HCT116 (cell line): ENCODE results near the gene EPS8. TPM values are rescaled to one million over a fixed set of nuclear protein-coding genes. Genes with fewer than 3 reads are reported as not detected.

Experiments used
- ATAC-seq: fragments of 200-7000 bp; cut with Tn5 transposase; 2 replicates; pipeline ENCODE4 v1.9.1; 2020; ENCODE audit warnings: mild to moderate bottlenecking, moderate library complexity
- BruUV-seq: library from RNA; stranded (reverse); fragments of 400-500 nt; replicated peaks from 2 replicates; lab custom pipeline; 2021; lab: Mats Ljungman, UMichigan
- CTCF ChIA-PET: fragments of 300-600 bp; sonication (Branson Sonifier 250); formaldehyde crosslinking; loops from one replicate; lab custom pipeline; 2021; ENCODE audit warnings: antibody characterized with exemption; lab: Charles Lee
- POLR2A ChIA-PET: fragments of 300-600, 350-600 bp; sonication (Branson Sonifier 250); formaldehyde crosslinking; loops from one replicate; lab custom pipeline; 2021; ENCODE audit warnings: antibody characterized with exemption; lab: Charles Lee
- RAD21 ChIA-PET, 2 experiments: fragments of 300-600 bp; sonication (Branson Sonifier 250); formaldehyde crosslinking; loops; one replicate each; lab custom pipeline; 2023; ENCODE audit warnings: low total read pairs in 2 of 2; ENCODE audit not compliant: uncharacterized antibody in 2 of 2, unreplicated experiment in 2 of 2, low non-redundant PET in 1 of 2; lab: Charles Lee
- DNase-seq: peaks from one replicate; pipeline ENCODE4 v3.0.0-alpha.2; 2010; ENCODE audit warnings: low read depth, low spot score
- H2AFZ ChIP-seq: fragments of 200-600 bp; shearing (Covaris generic), sonication (generic); 2 replicates; pipeline ENCODE4 v1.6.1; 2017; ENCODE audit warnings: low read depth, mixed run types, mixed read lengths, antibody characterized with exemption, low read length; ENCODE audit not compliant: poor library complexity, severe bottlenecking
- H3K27ac ChIP-seq: 2 replicates; pipeline ENCODE4 v1.5.1; 2012; ENCODE audit warnings: low read depth, low read length
- H3K27me3 ChIP-seq: fragments of 200-600 bp; sonication (generic); 2 replicates; pipeline ENCODE4 v1.6.1; 2016; ENCODE audit warnings: mixed run types, low read length, mixed read lengths; ENCODE audit not compliant: insufficient read depth
- H3K36me3 ChIP-seq, 2 experiments: fragments of 200-500 bp in 1 of 2; fragments of 200-600 bp in 1 of 2; sonication (Bioruptor generic) in 1 of 2; sonication (generic) in 1 of 2; 2 replicates each; pipeline versions ENCODE4 v1.5.1 to v1.6.1; 2014 to 2016; ENCODE audit warnings: low read length in 2 of 2, inconsistent platforms in 1 of 2, mixed read lengths in 1 of 2, mixed run types in 1 of 2; ENCODE audit not compliant: insufficient read depth in 2 of 2, control insufficient read depth in 1 of 2
- H3K4me1 ChIP-seq, 2 experiments: fragments of 200-600 bp in 1 of 2; sonication (generic) in 1 of 2; 2 replicates each; pipeline versions ENCODE4 v1.5.1 to v1.6.1; 2012 to 2017; ENCODE audit warnings: low read length in 2 of 2, inconsistent platforms in 1 of 2, mild to moderate bottlenecking in 1 of 2, mixed read lengths in 1 of 2, mixed run types in 1 of 2, moderate library complexity in 1 of 2; ENCODE audit not compliant: insufficient read depth in 2 of 2, control insufficient read depth in 1 of 2
- H3K4me2 ChIP-seq: fragments of 200-600 bp; sonication (generic); 2 replicates; pipeline ENCODE4 v1.6.1; 2017; ENCODE audit warnings: mixed run types, low read length, mixed read lengths
- H3K4me3 ChIP-seq, 2 experiments: fragments of 200-600 bp in 1 of 2; sonication (generic) in 1 of 2; replicated peaks in 1 of 2; 2 replicates each; pipeline ENCODE4 v1.5.1; 2011 to 2016; ENCODE audit warnings: low read length in 2 of 2, control low read depth in 1 of 2, low read depth in 1 of 2, mild to moderate bottlenecking in 1 of 2, mixed read lengths in 1 of 2, mixed run types in 1 of 2
- H3K79me2 ChIP-seq: fragments of 200-600 bp; sonication (generic); 2 replicates; pipeline ENCODE4 v1.6.1; 2017; ENCODE audit warnings: mild to moderate bottlenecking, mixed run types, low read length, moderate library complexity, mixed read lengths; ENCODE audit not compliant: insufficient read depth
- H3K9ac ChIP-seq: fragments of 200-600 bp; sonication (generic); 2 replicates; pipeline ENCODE4 v1.6.1; 2016; ENCODE audit warnings: low read length, mixed read lengths
- H3K9me2 ChIP-seq: fragments of 200-600 bp; sonication (generic), shearing (Covaris generic); 2 replicates; pipeline ENCODE4 v1.6.1; 2017; ENCODE audit warnings: mixed run types, mild to moderate bottlenecking, moderate library complexity; ENCODE audit not compliant: insufficient read depth
- H3K9me3 ChIP-seq, 2 experiments: fragments of 200-500 bp in 1 of 2; fragments of 200-600 bp in 1 of 2; sonication (Bioruptor generic) in 1 of 2; sonication (generic) in 1 of 2; 2 replicates each; pipeline ENCODE4 v1.6.1; 2014 to 2017; ENCODE audit warnings: low read length in 2 of 2, mixed read lengths in 2 of 2, inconsistent platforms in 1 of 2, low read depth in 1 of 2, mild to moderate bottlenecking in 1 of 2, mixed run types in 1 of 2, moderate library complexity in 1 of 2; ENCODE audit not compliant: control insufficient read depth in 1 of 2, insufficient read depth in 1 of 2
- H4K20me1 ChIP-seq: fragments of 200-600 bp; sonication (generic), shearing (Covaris generic); 2 replicates; pipeline ENCODE4 v1.6.1; 2017; ENCODE audit warnings: mixed run types, mild to moderate bottlenecking, moderate library complexity; ENCODE audit not compliant: insufficient read depth
- ATF3 ChIP-seq: IDR thresholded peaks from 2 replicates; pipeline ENCODE4 v1.6.1; 2012
- CEBPB ChIP-seq: IDR thresholded peaks from 2 replicates; pipeline ENCODE4 v1.6.1; 2012; ENCODE audit warnings: low read depth
- EGR1 ChIP-seq: IDR thresholded peaks from 2 replicates; pipeline ENCODE4 v1.6.1; 2012; ENCODE audit warnings: low read depth
- ELF1 ChIP-seq: IDR thresholded peaks from 2 replicates; pipeline ENCODE4 v1.6.1; 2012; ENCODE audit warnings: low read depth, borderline replicate concordance
- EZH2 ChIP-seq: fragments of 200-600 bp; sonication (generic); IDR thresholded peaks from 2 replicates; pipeline ENCODE4 v1.6.1; 2017; ENCODE audit warnings: antibody characterized with exemption, mixed run types
- FOSL1 ChIP-seq: IDR thresholded peaks from 2 replicates; pipeline ENCODE4 v1.6.1; 2012; ENCODE audit warnings: low read depth
- MAX ChIP-seq: IDR thresholded peaks from 2 replicates; pipeline ENCODE4 v1.6.1; 2012
- POLR2A ChIP-seq: IDR thresholded peaks from 2 replicates; pipeline ENCODE4 v1.7.0; 2011; ENCODE audit warnings: borderline replicate concordance; ENCODE audit not compliant: insufficient read depth, insufficient read length; ENCODE audit errors: extremely low read depth
- POLR2AphosphoS5 ChIP-seq: IDR thresholded peaks from 2 replicates; pipeline ENCODE4 v1.6.1; 2011; ENCODE audit warnings: mild to moderate bottlenecking, low read depth, low read length, moderate library complexity
- RAD21 ChIP-seq: IDR thresholded peaks from 2 replicates; pipeline ENCODE4 v1.6.1; 2012; ENCODE audit warnings: low read depth, mild to moderate bottlenecking
- REST ChIP-seq: IDR thresholded peaks from 2 replicates; pipeline ENCODE4 v1.6.1; 2012; ENCODE audit warnings: low read depth
- SIN3A ChIP-seq: IDR thresholded peaks from 2 replicates; pipeline ENCODE4 v1.6.1; 2012; ENCODE audit warnings: low read depth
- SP1 ChIP-seq: IDR thresholded peaks from 2 replicates; pipeline ENCODE4 v1.6.1; 2012; ENCODE audit warnings: low read depth
- SRF ChIP-seq: IDR thresholded peaks from 2 replicates; pipeline ENCODE4 v1.6.1; 2012; ENCODE audit warnings: low read depth
- TCF7L2 ChIP-seq: IDR thresholded peaks from 2 replicates; pipeline ENCODE4 v1.7.0; 2011; ENCODE audit warnings: borderline replicate concordance, inconsistent platforms; ENCODE audit not compliant: insufficient read depth, insufficient read length; ENCODE audit errors: extremely low read depth
- YY1 ChIP-seq: IDR thresholded peaks from 2 replicates; pipeline ENCODE4 v1.6.1; 2011; ENCODE audit warnings: low read length, low read depth, moderate library complexity, mild to moderate bottlenecking; ENCODE audit not compliant: insufficient replicate concordance; ENCODE audit errors: extremely low read depth
- ZFX ChIP-seq: fragments of 450-650 bp; IDR thresholded peaks from 2 replicates; pipeline ENCODE4 v1.6.1; 2017
- ZNF274 ChIP-seq: fragments of 200-500 bp; sonication (Bioruptor generic); IDR thresholded peaks from 2 replicates; pipeline ENCODE4 v1.6.1; 2014; ENCODE audit warnings: mild to moderate bottlenecking, low read depth, low read length, inconsistent platforms
- intact Hi-C: fragments of 100-400 bp; cut with micrococcal nuclease; formaldehyde crosslinking; loops from 2 replicates; pipeline ENCODE4 v1.10.0; 2022
- total RNA-seq: library from RNA; stranded (reverse); gene quantifications from one replicate; pipeline ENCODE4 v1.2.1, GENCODE V29; 2021; ENCODE audit not compliant: unreplicated experiment
- TF ChIP-seq, protein P1 (sequence below), 3 experiments: fragments of 200-600 bp in 1 of 3; sonication (generic) in 1 of 3; IDR thresholded peaks in 2 of 3; conservative IDR thresholded peaks in 1 of 3; 2 replicates each; pipeline ENCODE4 v1.5.1; 2012 to 2017; ENCODE audit warnings: low read depth in 2 of 3, low read length in 2 of 3, antibody characterized with exemption in 1 of 3, borderline replicate concordance in 1 of 3, control low read depth in 1 of 3, mild to moderate bottlenecking in 1 of 3, mixed read lengths in 1 of 3, mixed run types in 1 of 3, moderate library complexity in 1 of 3; ENCODE audit not compliant: insufficient read depth in 1 of 3

EPS8 gene
- total RNA-seq, 1 experiment from 2014 or later: 49.9 TPM

DNA sequence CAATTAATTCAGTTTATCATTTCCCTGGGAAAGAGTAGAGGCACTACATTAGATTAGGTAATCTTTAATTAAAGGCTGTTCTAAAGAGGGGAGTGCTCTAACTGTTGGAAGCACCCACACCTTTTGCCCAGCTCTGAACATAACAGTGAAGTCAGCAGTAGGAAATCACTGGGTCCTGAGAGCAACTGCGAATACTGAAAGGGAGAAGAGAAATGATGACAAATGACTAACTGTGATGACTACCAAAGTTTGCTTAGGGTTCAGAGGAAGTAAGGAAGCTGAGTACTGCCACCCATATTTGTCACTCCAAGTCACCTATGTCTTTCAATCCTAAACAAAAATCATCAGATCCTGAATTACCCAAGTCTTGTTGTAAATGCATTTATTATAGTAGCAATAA is 140.6 kb downstream of the EPS8 start:
- ChIA-PET RAD21 (no interaction called here), POLR2A (no interaction called here), CTCF (no interaction called here)
- H3K4me3 ChIP-seq: no peak overlapping the region
- DNase-seq (no peak), ATAC-seq (no peak)
- intact Hi-C loops: no loop called here
- no peaks in the 10 kb centered on the region for H3K79me2 ChIP-seq
- H2AFZ ChIP-seq: no peak overlapping the region
- no peaks in the 10 kb centered on the region for H3K9me3 ChIP-seq
- no peaks in the 10 kb centered on the region for H3K9me2 ChIP-seq
- no peak overlapping the region for H3K4me2 ChIP-seq
- TF ChIP-seq YY1 (no peak), CEBPB (no peak), POLR2AphosphoS5 (no peak), EZH2 (no peak), SP1 (no peak), FOSL1 (no peak), TCF7L2 (no peak), RAD21 (no peak), SRF (no peak), ELF1 (no peak), REST (no peak), SIN3A (no peak), MAX (no peak), POLR2A (no peak), ATF3 (no peak), EGR1 (no peak), ZFX (no peak), ZNF274 (no peak)
- TF ChIP-seq, protein P1, sequence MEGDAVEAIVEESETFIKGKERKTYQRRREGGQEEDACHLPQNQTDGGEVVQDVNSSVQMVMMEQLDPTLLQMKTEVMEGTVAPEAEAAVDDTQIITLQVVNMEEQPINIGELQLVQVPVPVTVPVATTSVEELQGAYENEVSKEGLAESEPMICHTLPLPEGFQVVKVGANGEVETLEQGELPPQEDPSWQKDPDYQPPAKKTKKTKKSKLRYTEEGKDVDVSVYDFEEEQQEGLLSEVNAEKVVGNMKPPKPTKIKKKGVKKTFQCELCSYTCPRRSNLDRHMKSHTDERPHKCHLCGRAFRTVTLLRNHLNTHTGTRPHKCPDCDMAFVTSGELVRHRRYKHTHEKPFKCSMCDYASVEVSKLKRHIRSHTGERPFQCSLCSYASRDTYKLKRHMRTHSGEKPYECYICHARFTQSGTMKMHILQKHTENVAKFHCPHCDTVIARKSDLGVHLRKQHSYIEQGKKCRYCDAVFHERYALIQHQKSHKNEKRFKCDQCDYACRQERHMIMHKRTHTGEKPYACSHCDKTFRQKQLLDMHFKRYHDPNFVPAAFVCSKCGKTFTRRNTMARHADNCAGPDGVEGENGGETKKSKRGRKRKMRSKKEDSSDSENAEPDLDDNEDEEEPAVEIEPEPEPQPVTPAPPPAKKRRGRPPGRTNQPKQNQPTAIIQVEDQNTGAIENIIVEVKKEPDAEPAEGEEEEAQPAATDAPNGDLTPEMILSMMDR (IDR thresholded peaks at IDR 0.05 in 2 of 3, conservative IDR thresholded peaks at IDR 0.05 in 1 of 3; ENCODE audit: borderline replicate concordance in 1 of 3, insufficient read depth in 1 of 3, low read depth in 2 of 3, low read length in 2 of 3): no peak
- H3K27me3 ChIP-seq: no peaks in the 10 kb centered on the region
- no peaks in the 10 kb centered on the region for H4K20me1 ChIP-seq
- H3K9ac ChIP-seq: no peak overlapping the region
- peaks cover 11 to 19% of the 10 kb centered on the region in 2 experiments; a peak in 3 of 4 replicates for H3K36me3 ChIP-seq
- no peaks in the 10 kb centered on the region for H3K4me1 ChIP-seq
- H3K27ac ChIP-seq: no peak overlapping the region
- BruUV-seq: no TSS peak
